HCT116 (cell line): ENCODE measurements around the gene THUMPD2. TPM values are rescaled to one million over a fixed set of nuclear protein-coding genes. Genes with fewer than 3 reads are reported as not detected.

Experiments used
- ATAC-seq: fragments of 200-7000 bp; cut with Tn5 transposase; 2 replicates; pipeline ENCODE4 v1.9.1; 2020; ENCODE audit warnings: mild to moderate bottlenecking, moderate library complexity
- BruUV-seq: library from RNA; stranded (reverse); fragments of 400-500 nt; replicated peaks from 2 replicates; lab custom pipeline; 2021; lab: Mats Ljungman, UMichigan
- CTCF ChIA-PET: fragments of 300-600 bp; sonication (Branson Sonifier 250); formaldehyde crosslinking; loops from one replicate; lab custom pipeline; 2021; ENCODE audit warnings: antibody characterized with exemption; lab: Charles Lee
- POLR2A ChIA-PET: fragments of 300-600, 350-600 bp; sonication (Branson Sonifier 250); formaldehyde crosslinking; loops from one replicate; lab custom pipeline; 2021; ENCODE audit warnings: antibody characterized with exemption; lab: Charles Lee
- RAD21 ChIA-PET, 2 experiments: fragments of 300-600 bp; sonication (Branson Sonifier 250); formaldehyde crosslinking; loops; one replicate each; lab custom pipeline; 2023; ENCODE audit warnings: low total read pairs in 2 of 2; ENCODE audit not compliant: uncharacterized antibody in 2 of 2, unreplicated experiment in 2 of 2, low non-redundant PET in 1 of 2; lab: Charles Lee
- DNase-seq: peaks from one replicate; pipeline ENCODE4 v3.0.0-alpha.2; 2010; ENCODE audit warnings: low read depth, low spot score
- H2AFZ ChIP-seq: fragments of 200-600 bp; shearing (Covaris generic), sonication (generic); 2 replicates; pipeline ENCODE4 v1.6.1; 2017; ENCODE audit warnings: low read depth, mixed run types, mixed read lengths, antibody characterized with exemption, low read length; ENCODE audit not compliant: poor library complexity, severe bottlenecking
- H3K27ac ChIP-seq: 2 replicates; pipeline ENCODE4 v1.5.1; 2012; ENCODE audit warnings: low read depth, low read length
- H3K27me3 ChIP-seq: fragments of 200-600 bp; sonication (generic); 2 replicates; pipeline ENCODE4 v1.6.1; 2016; ENCODE audit warnings: mixed run types, low read length, mixed read lengths; ENCODE audit not compliant: insufficient read depth
- H3K36me3 ChIP-seq, 2 experiments: fragments of 200-500 bp in 1 of 2; fragments of 200-600 bp in 1 of 2; sonication (Bioruptor generic) in 1 of 2; sonication (generic) in 1 of 2; 2 replicates each; pipeline versions ENCODE4 v1.5.1 to v1.6.1; 2014 to 2016; ENCODE audit warnings: low read length in 2 of 2, inconsistent platforms in 1 of 2, mixed read lengths in 1 of 2, mixed run types in 1 of 2; ENCODE audit not compliant: insufficient read depth in 2 of 2, control insufficient read depth in 1 of 2
- H3K4me1 ChIP-seq, 2 experiments: fragments of 200-600 bp in 1 of 2; sonication (generic) in 1 of 2; 2 replicates each; pipeline versions ENCODE4 v1.5.1 to v1.6.1; 2012 to 2017; ENCODE audit warnings: low read length in 2 of 2, inconsistent platforms in 1 of 2, mild to moderate bottlenecking in 1 of 2, mixed read lengths in 1 of 2, mixed run types in 1 of 2, moderate library complexity in 1 of 2; ENCODE audit not compliant: insufficient read depth in 2 of 2, control insufficient read depth in 1 of 2
- H3K4me2 ChIP-seq: fragments of 200-600 bp; sonication (generic); 2 replicates; pipeline ENCODE4 v1.6.1; 2017; ENCODE audit warnings: mixed run types, low read length, mixed read lengths
- H3K4me3 ChIP-seq, 2 experiments: fragments of 200-600 bp in 1 of 2; sonication (generic) in 1 of 2; replicated peaks in 1 of 2; 2 replicates each; pipeline ENCODE4 v1.5.1; 2011 to 2016; ENCODE audit warnings: low read length in 2 of 2, control low read depth in 1 of 2, low read depth in 1 of 2, mild to moderate bottlenecking in 1 of 2, mixed read lengths in 1 of 2, mixed run types in 1 of 2
- H3K79me2 ChIP-seq: fragments of 200-600 bp; sonication (generic); 2 replicates; pipeline ENCODE4 v1.6.1; 2017; ENCODE audit warnings: mild to moderate bottlenecking, mixed run types, low read length, moderate library complexity, mixed read lengths; ENCODE audit not compliant: insufficient read depth
- H3K9ac ChIP-seq: fragments of 200-600 bp; sonication (generic); 2 replicates; pipeline ENCODE4 v1.6.1; 2016; ENCODE audit warnings: low read length, mixed read lengths
- H3K9me2 ChIP-seq: fragments of 200-600 bp; sonication (generic), shearing (Covaris generic); 2 replicates; pipeline ENCODE4 v1.6.1; 2017; ENCODE audit warnings: mixed run types, mild to moderate bottlenecking, moderate library complexity; ENCODE audit not compliant: insufficient read depth
- H3K9me3 ChIP-seq, 2 experiments: fragments of 200-500 bp in 1 of 2; fragments of 200-600 bp in 1 of 2; sonication (Bioruptor generic) in 1 of 2; sonication (generic) in 1 of 2; 2 replicates each; pipeline ENCODE4 v1.6.1; 2014 to 2017; ENCODE audit warnings: low read length in 2 of 2, mixed read lengths in 2 of 2, inconsistent platforms in 1 of 2, low read depth in 1 of 2, mild to moderate bottlenecking in 1 of 2, mixed run types in 1 of 2, moderate library complexity in 1 of 2; ENCODE audit not compliant: control insufficient read depth in 1 of 2, insufficient read depth in 1 of 2
- H4K20me1 ChIP-seq: fragments of 200-600 bp; sonication (generic), shearing (Covaris generic); 2 replicates; pipeline ENCODE4 v1.6.1; 2017; ENCODE audit warnings: mixed run types, mild to moderate bottlenecking, moderate library complexity; ENCODE audit not compliant: insufficient read depth
- ATF3 ChIP-seq: IDR thresholded peaks from 2 replicates; pipeline ENCODE4 v1.6.1; 2012
- CEBPB ChIP-seq: IDR thresholded peaks from 2 replicates; pipeline ENCODE4 v1.6.1; 2012; ENCODE audit warnings: low read depth
- CTCF ChIP-seq, 3 experiments: fragments of 200-600 bp in 1 of 3; sonication (generic) in 1 of 3; IDR thresholded peaks in 2 of 3; conservative IDR thresholded peaks in 1 of 3; 2 replicates each; pipeline ENCODE4 v1.5.1; 2012 to 2017; ENCODE audit warnings: low read depth in 2 of 3, low read length in 2 of 3, antibody characterized with exemption in 1 of 3, borderline replicate concordance in 1 of 3, control low read depth in 1 of 3, mild to moderate bottlenecking in 1 of 3, mixed read lengths in 1 of 3, mixed run types in 1 of 3, moderate library complexity in 1 of 3; ENCODE audit not compliant: insufficient read depth in 1 of 3
- EGR1 ChIP-seq: IDR thresholded peaks from 2 replicates; pipeline ENCODE4 v1.6.1; 2012; ENCODE audit warnings: low read depth
- ELF1 ChIP-seq: IDR thresholded peaks from 2 replicates; pipeline ENCODE4 v1.6.1; 2012; ENCODE audit warnings: low read depth, borderline replicate concordance
- EZH2phosphoT487 ChIP-seq: fragments of 200-600 bp; IDR thresholded peaks from 2 replicates; pipeline ENCODE4 v1.6.1; 2018; ENCODE audit warnings: antibody characterized with exemption, borderline replicate concordance
- FOSL1 ChIP-seq: IDR thresholded peaks from 2 replicates; pipeline ENCODE4 v1.6.1; 2012; ENCODE audit warnings: low read depth
- JUND ChIP-seq: IDR thresholded peaks from 2 replicates; pipeline ENCODE4 v1.6.1; 2012
- MAX ChIP-seq: IDR thresholded peaks from 2 replicates; pipeline ENCODE4 v1.6.1; 2012
- POLR2A ChIP-seq: IDR thresholded peaks from 2 replicates; pipeline ENCODE4 v1.7.0; 2011; ENCODE audit warnings: borderline replicate concordance; ENCODE audit not compliant: insufficient read depth, insufficient read length; ENCODE audit errors: extremely low read depth
- POLR2AphosphoS5 ChIP-seq: IDR thresholded peaks from 2 replicates; pipeline ENCODE4 v1.6.1; 2011; ENCODE audit warnings: mild to moderate bottlenecking, low read depth, low read length, moderate library complexity
- RAD21 ChIP-seq: IDR thresholded peaks from 2 replicates; pipeline ENCODE4 v1.6.1; 2012; ENCODE audit warnings: low read depth, mild to moderate bottlenecking
- SIN3A ChIP-seq: IDR thresholded peaks from 2 replicates; pipeline ENCODE4 v1.6.1; 2012; ENCODE audit warnings: low read depth
- SRF ChIP-seq: IDR thresholded peaks from 2 replicates; pipeline ENCODE4 v1.6.1; 2012; ENCODE audit warnings: low read depth
- YY1 ChIP-seq: IDR thresholded peaks from 2 replicates; pipeline ENCODE4 v1.6.1; 2011; ENCODE audit warnings: low read length, low read depth, moderate library complexity, mild to moderate bottlenecking; ENCODE audit not compliant: insufficient replicate concordance; ENCODE audit errors: extremely low read depth
- ZBTB33 ChIP-seq: IDR thresholded peaks from 2 replicates; pipeline ENCODE4 v1.6.1; 2011; ENCODE audit warnings: mild to moderate bottlenecking, low read length, moderate library complexity; ENCODE audit not compliant: insufficient replicate concordance; ENCODE audit errors: extremely low read depth
- ZFX ChIP-seq: fragments of 450-650 bp; IDR thresholded peaks from 2 replicates; pipeline ENCODE4 v1.6.1; 2017
- ZNF274 ChIP-seq: fragments of 200-500 bp; sonication (Bioruptor generic); IDR thresholded peaks from 2 replicates; pipeline ENCODE4 v1.6.1; 2014; ENCODE audit warnings: mild to moderate bottlenecking, low read depth, low read length, inconsistent platforms
- intact Hi-C: fragments of 100-400 bp; cut with micrococcal nuclease; formaldehyde crosslinking; loops from 2 replicates; pipeline ENCODE4 v1.10.0; 2022
- total RNA-seq: library from RNA; stranded (reverse); gene quantifications from one replicate; pipeline ENCODE4 v1.2.1, GENCODE V29; 2021; ENCODE audit not compliant: unreplicated experiment

Gene THUMPD2
- total RNA-seq, 1 experiment from 2014 or later = 15.8 TPM

GRCh38 chr2:39787950-39788349 is 8.9 kb upstream of the THUMPD2 start:
- Histone ChIP-seq H2AFZ (no peak overlapping the region), H3K27ac (no peak overlapping the region), H3K36me3 (no peaks in the 10 kb centered on the region), H3K27me3 (no peaks in the 10 kb centered on the region), H3K9me3 (no peaks in the 10 kb centered on the region), H3K9ac (no peak overlapping the region), H3K79me2 (no peaks in the 10 kb centered on the region), H4K20me1 (no peaks in the 10 kb centered on the region), H3K4me3 (no peak overlapping the region), H3K4me1 (peaks cover 7 to 8% of the 10 kb centered on the region in 2 experiments), H3K4me2 (no peak overlapping the region), H3K9me2 (no peaks in the 10 kb centered on the region)
- BruUV-seq = no TSS peak
- ChIA-PET RAD21 (no interaction called here), POLR2A (no interaction called here), CTCF (no interaction called here)
- ATAC-seq (no peak), DNase-seq (no peak)
- intact Hi-C loops = no loop called here
- TF ChIP-seq ATF3 (no peak), CEBPB (no peak), SIN3A (no peak), JUND (no peak), FOSL1 (no peak), EZH2phosphoT487 (no peak), ELF1 (no peak), SRF (no peak), ZFX (no peak), POLR2A (no peak), CTCF (IDR thresholded peaks at IDR 0.05 in 2 of 3, conservative IDR thresholded peaks at IDR 0.05 in 1 of 3; ENCODE audit: borderline replicate concordance in 1 of 3, insufficient read depth in 1 of 3, low read depth in 2 of 3, low read length in 2 of 3) (no peak), EGR1 (no peak), RAD21 (no peak), ZBTB33 (no peak), POLR2AphosphoS5 (no peak), ZNF274 (no peak), YY1 (no peak), MAX (no peak)
